NCI-H187 treated with DMSO at 0.1 percent for 48 hours (cell line): ENCODE results near the gene KRT77.
"Not testable (repeated sequence)": the region's sequence is repeated elsewhere in the genome, so short reads cannot be mapped to it uniquely, and the experiment has no call there.

ENCODE experiments used
- DNase-seq: peaks from one replicate; lab custom pipeline; 2025; lab: John Stamatoyannopoulos, UW

Gene KRT77

DNA sequence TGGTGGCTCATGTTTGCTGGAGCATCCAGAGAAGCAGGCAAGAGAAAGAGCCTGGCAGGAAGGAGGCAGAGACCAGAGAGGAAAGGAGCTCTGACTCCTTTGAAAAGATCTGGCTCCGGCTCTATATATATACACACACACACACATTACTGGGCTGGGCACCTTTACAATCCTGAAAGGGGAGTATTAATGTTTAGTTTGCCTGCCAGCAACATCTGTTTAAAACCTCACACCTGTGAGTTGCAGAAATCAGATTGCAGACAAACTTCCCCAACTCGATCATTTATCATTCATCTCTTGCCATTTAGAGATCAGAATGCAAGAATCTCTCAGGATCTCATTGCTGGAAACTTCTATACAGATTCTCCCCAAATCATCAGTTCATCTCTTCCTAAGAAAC, at the start of gene KRT77:
KRT77 (minus strand) TSS at position 101 of the 400 bp plus-strand sequence; CDS start at position 11, 90 bp downstream.
- no peak for DNase-seq

- DNase-seq = no peak
Measured at GRCh38 chr12:52752516-52752915, 49.2 kb upstream of the KRT77 start.

DNA sequence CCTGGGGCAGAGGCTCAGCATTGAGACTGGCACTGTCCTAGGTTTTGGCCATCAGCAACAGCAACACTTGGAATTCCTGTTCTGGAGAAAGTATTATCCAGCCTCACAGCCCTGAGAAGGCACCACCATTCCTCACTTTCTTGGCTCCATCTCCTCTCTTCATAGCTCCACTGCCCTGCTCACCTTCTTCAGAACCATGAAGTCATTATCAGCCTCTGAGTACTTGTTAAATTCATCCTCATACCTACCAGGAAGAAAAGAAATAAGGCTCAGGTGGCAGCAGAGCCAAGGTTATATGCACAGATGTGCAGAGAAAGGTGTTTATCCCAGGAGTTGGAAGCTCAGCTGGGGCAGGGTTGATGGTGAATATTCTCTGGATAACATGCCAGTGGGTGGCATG, 48.5 kb upstream of the KRT77 start:
- DNase-seq = no peak

- not testable (repeated sequence) for DNase-seq
Measured at GRCh38 chr12:52750532-52750931, 47.2 kb upstream of the KRT77 start.

- no peak for DNase-seq
Measured at GRCh38 chr12:52749827-52750226, 46.5 kb upstream of the KRT77 start.

GRCh38 chr12:52748578-52748977, 45.3 kb upstream of the KRT77 start:
- no peak for DNase-seq

DNA sequence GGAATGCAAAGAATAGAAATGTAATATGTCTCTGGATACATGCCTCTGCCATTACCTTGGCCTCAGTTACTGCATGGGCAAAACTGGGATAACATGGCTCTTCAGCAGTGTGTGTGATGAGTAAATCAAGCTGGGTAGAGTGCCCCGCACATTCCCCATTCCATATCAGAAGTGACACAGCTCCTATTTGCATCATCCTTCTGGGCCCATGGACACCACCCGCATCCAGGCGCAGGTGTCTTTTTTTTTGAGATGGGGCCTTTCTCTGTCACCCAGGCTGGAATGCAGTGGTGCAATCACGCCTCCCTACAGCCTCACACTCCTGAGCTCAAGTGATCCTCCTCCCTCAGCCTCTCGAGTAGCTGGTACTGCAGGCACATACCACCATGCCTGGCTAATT, 42.2 kb upstream of the KRT77 start:
- DNase-seq = no peak

- DNase-seq = no peak
Measured at GRCh38 chr12:52744493-52745156, 41.3 kb upstream of the KRT77 start.

GRCh38 chr12:52742822-52743457, 39.6 kb upstream of the KRT77 start:
- no peak for DNase-seq

- no peak for DNase-seq
Measured at GRCh38 chr12:52742196-52742580, 38.9 kb upstream of the KRT77 start.

DNA sequence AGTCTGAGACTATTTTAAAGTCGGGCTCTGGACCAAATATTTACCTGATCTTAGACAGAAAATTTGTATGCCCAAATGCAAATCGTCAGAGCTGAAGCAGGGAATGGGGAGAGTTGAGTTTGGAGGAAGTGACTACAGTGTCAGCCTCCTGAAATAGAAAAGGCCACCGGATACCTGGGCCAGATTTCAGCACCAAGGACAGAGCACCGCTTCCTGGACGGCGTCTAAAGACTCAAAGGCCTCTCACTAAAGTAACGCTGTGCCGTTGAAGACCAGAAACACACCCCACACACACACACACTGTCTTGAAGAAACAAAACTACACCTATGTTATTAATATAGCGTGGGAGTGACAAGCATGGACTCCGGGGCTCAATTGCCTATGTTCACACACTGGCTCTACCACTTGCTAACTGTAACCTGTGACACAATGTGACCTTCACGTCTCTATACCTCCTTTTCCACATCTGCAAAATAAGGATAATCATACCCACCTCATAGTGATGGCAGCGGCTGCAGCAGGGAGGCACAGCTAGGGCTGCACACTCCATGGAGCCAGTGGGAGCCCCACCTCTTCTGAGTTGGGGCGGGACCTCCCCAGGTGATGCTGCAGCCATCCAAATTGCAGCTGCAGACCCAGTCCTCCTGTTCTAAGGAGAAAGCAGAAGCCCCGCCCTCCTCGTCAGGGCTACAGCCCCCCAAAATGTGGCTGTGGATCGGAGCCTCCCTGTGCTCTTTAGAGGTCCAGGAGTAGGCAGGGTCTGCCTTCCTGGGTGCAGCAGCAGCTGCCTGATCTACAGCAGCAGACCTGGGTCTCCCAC, 38.3 kb upstream of the KRT77 start:
- DNase-seq = no peak

DNA sequence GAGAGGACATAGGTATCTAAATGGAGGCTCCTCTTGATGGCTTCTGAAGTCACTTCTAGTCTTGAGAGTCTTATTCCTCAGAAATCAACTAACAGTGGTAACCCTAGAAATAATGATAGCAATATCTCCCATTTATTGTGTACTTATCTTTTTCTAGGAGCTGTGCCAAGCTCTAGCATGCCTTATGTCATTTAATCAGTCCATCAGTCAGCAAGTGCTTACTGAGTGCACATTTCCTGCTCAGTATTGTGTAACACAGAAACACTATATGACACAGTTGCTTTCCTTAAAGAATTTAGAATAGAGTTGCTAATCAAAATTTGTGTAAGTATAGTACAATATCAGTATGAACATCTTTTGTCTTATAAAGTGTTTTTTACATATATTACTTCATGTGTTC, 37.3 kb upstream of the KRT77 start:
- DNase-seq = no peak

DNA sequence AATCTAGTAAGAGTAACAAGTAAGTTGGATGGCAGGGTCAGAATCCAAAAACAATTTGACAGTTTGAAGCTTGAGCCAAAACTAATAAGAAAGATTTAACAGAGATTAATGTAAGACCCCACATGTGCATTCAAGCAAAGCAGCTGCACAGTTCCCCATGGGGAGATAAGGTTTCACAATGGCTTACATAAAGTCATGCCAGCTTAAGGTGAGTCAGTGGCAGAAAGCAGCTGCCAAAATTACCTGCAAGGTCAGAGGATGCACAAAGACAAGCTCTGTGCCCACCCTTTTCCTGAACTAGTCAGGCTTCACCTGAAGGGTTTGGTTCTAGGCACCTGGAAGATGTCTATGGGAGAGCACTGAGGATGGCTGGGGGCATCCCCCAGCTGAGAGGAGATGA, 36.6 kb upstream of the KRT77 start:
- no peak for DNase-seq

- no peak for DNase-seq
Measured at GRCh38 chr12:52735816-52736632, 32.7 kb upstream of the KRT77 start.

- DNase-seq = no peak
Measured at GRCh38 chr12:52735106-52735505, 31.8 kb upstream of the KRT77 start.

DNA sequence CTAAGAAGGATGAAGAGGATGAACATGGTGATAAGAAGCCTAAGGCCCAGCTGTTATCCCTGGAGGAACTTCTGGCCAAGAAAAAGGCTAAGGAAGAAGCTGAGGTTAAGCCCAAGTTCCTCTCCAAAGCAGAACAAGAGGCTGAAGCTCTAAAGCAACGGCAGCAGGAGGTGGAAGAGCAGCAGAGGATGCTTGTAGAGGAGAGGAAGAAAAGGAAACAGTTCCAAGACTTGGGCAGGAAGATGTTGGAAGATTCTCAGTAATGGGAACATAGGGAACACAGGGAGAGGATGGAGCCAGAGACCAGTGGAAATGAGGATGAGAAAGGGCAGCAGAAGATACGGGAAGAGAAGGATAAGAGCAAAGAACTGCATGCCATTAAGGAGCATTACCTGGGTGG, 27.5 kb upstream of the KRT77 start:
- DNase-seq = no peak

DNA sequence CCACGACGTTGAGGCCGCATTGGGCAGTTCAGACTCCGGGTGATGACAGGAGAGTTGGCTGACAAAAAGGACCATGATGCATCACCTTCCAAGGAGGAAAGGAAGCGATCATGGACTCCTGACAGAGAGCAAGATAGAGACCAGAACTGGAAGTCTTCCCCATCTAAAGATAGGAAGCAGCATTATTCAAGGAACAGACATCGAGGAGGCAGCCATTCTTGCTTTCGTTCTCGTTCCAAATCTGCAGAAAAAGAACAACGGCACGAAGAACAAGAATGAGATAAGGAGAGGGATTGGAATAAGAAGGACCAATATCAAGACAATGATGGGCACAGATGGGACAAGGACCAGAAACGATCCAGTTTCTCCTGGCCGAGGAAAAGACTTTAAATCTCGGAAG, 27.1 kb upstream of the KRT77 start:
- no peak for DNase-seq

DNA sequence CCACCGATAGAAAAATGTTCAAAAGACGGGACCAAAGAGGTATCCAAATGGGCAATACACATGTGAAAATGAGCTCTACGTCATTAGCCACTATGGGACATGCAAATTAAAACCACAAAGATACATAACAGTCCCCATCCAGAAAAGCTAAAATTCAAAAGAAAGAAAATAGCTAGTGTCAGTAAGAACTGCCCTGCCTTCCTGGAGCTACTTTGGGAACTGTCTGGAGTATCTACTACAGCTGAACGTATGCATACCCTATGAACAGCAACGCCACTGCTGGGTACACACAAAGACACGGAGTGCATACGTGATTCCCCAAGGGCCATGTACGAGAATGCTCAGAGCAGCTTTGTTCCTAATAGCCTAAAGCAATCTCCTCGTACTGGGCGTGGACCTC, 25.8 kb upstream of the KRT77 start:
- DNase-seq = no peak

GRCh38 chr12:52728374-52728773, 25.1 kb upstream of the KRT77 start:
- no peak for DNase-seq

- DNase-seq = no peak
Measured at GRCh38 chr12:52727037-52727436, 23.7 kb upstream of the KRT77 start.

- DNase-seq = no peak
Measured at GRCh38 chr12:52726451-52726850, 23.1 kb upstream of the KRT77 start.

- DNase-seq = no peak
Measured at GRCh38 chr12:52724384-52724783, 21.1 kb upstream of the KRT77 start.
